Skeletal muscle satellite cell (primary cell): ENCODE results near the gene ZNF335. TPM values are rescaled to one million over a fixed set of nuclear protein-coding genes. Genes with fewer than 3 reads are reported as not detected.
A peak's percentile ranks its signal among the peaks of the same experiment; 100 is the strongest.

ENCODE experiments used
- H3K27me3 ChIP-seq: 2 replicates; pipeline ENCODE4 v1.7.0; 2013; ENCODE audit warnings: low read length; ENCODE audit not compliant: control insufficient read depth, insufficient read depth
- H3K36me3 ChIP-seq: 2 replicates; pipeline ENCODE4 v1.7.0; 2013; ENCODE audit warnings: mild to moderate bottlenecking, control low read depth, low read length; ENCODE audit not compliant: insufficient read depth
- H3K4me1 ChIP-seq: 2 replicates; pipeline ENCODE4 v1.7.0; 2013; ENCODE audit warnings: low read length; ENCODE audit not compliant: control insufficient read depth, insufficient read depth
- H3K4me2 ChIP-seq: 2 replicates; pipeline ENCODE4 v1.7.0; 2013; ENCODE audit warnings: mild to moderate bottlenecking, low read length
- H3K4me3 ChIP-seq: 2 replicates; pipeline ENCODE4 v1.7.0; 2013; ENCODE audit warnings: low read length
- H3K9ac ChIP-seq: 2 replicates; pipeline ENCODE4 v1.7.0; 2013; ENCODE audit warnings: mild to moderate bottlenecking, low read depth, low read length, moderate library complexity
- H3K9me3 ChIP-seq: replicated peaks from 2 replicates; pipeline ENCODE4 v1.7.0; 2013; ENCODE audit warnings: mild to moderate bottlenecking, control low read depth, low read length
- total RNA-seq: library from RNA; depleted of rRNA; stranded (reverse); fragments of >200 nt; gene quantifications from 2 replicates; pipeline ENCODE4 v1.2.3, GENCODE V29; 2012; rRNA removed

ZNF335 gene
- total RNA-seq: 16.7 and 20.5 TPM in 2 replicates

GRCh38 chr20:45971675-45972499 lies at the start of gene ZNF335:
ZNF335 (minus strand) TSS chr20:45972203; CDS start chr20:45971410, 793 bp downstream.
- Histone ChIP-seq H3K36me3 (peaks cover 23% of the 10 kb centered on the region), H3K27me3 (no peaks in the 10 kb centered on the region), H3K4me1 (peaks cover 32% of the 10 kb centered on the region), H3K9ac (peak within 1 kb of the TSS; percentile 99), H3K9me3 (no peaks in the 10 kb centered on the region), H3K4me3 (peak within 1 kb of the TSS; percentile 98), H3K4me2 (peak within 1 kb of the TSS; percentile 88)

DNA sequence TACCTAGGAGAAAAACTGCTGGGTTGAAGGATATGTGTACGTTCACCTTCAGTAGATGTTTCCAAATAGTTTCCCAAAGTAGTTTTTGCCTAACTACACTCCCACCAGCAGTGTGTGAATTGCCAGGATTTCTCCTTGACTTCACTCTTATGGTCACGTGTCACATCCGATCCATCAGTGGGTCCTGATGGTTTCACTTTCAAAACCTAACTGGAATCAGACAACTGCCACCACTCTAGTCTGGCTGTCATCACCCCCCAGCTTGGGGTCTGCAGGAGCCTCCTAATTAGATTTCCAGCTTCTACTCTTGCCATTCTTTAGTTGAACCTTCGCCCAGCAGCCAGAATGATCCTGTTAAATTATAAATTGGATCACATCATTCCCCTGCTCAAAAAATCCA lies 48.6 kb upstream of the ZNF335 start:
- peaks cover 71% of the 10 kb centered on the region for H3K27me3 ChIP-seq
- H3K9ac ChIP-seq: no peak overlapping the region
- H3K4me3 ChIP-seq: no peak overlapping the region
- H3K36me3 ChIP-seq: no peaks in the 10 kb centered on the region
- no peak overlapping the region for H3K4me2 ChIP-seq
- peaks cover 6% of the 10 kb centered on the region for H3K4me1 ChIP-seq
- H3K9me3 ChIP-seq: no peaks in the 10 kb centered on the region

GRCh38 chr20:46018611-46019010 lies 46.6 kb upstream of the ZNF335 start:
- no peaks in the 10 kb centered on the region for H3K9me3 ChIP-seq
- peaks cover 70% of the 10 kb centered on the region for H3K27me3 ChIP-seq
- H3K4me1 ChIP-seq: peaks cover 10% of the 10 kb centered on the region
- H3K4me3 ChIP-seq: no peak overlapping the region
- no peak overlapping the region for H3K9ac ChIP-seq
- no peaks in the 10 kb centered on the region for H3K36me3 ChIP-seq
- H3K4me2 ChIP-seq: no peak overlapping the region

GRCh38 chr20:46018112-46018511 lies 46.1 kb upstream of the ZNF335 start:
- Histone ChIP-seq H3K27me3 (peaks cover 69% of the 10 kb centered on the region), H3K36me3 (no peaks in the 10 kb centered on the region), H3K9me3 (no peaks in the 10 kb centered on the region), H3K4me1 (peaks cover 10% of the 10 kb centered on the region), H3K4me2 (no peak overlapping the region), H3K9ac (no peak overlapping the region), H3K4me3 (no peak overlapping the region)

GRCh38 chr20:46017272-46017671 lies 45.3 kb upstream of the ZNF335 start:
- no peaks in the 10 kb centered on the region for H3K9me3 ChIP-seq
- no peak overlapping the region for H3K4me2 ChIP-seq
- H3K4me3 ChIP-seq: no peak overlapping the region
- H3K36me3 ChIP-seq: no peaks in the 10 kb centered on the region
- peaks cover 68% of the 10 kb centered on the region for H3K27me3 ChIP-seq
- H3K9ac ChIP-seq: no peak overlapping the region
- peaks cover 6% of the 10 kb centered on the region for H3K4me1 ChIP-seq

- Histone ChIP-seq H3K9ac (no peak overlapping the region), H3K27me3 (peaks cover 77% of the 10 kb centered on the region), H3K36me3 (no peaks in the 10 kb centered on the region), H3K4me2 (no peak overlapping the region), H3K9me3 (peaks cover 3% of the 10 kb centered on the region), H3K4me3 (no peak overlapping the region), H3K4me1 (peaks cover 3% of the 10 kb centered on the region)
These were observed 42.8 kb upstream of the ZNF335 start for GRCh38 chr20:46014517-46015396.

GRCh38 chr20:46013829-46014516 lies 42.0 kb upstream of the ZNF335 start:
- peaks cover 79% of the 10 kb centered on the region for H3K27me3 ChIP-seq
- no peak overlapping the region for H3K4me3 ChIP-seq
- peak overlapping the region; percentile 47 for H3K4me2 ChIP-seq
- peaks cover 3% of the 10 kb centered on the region for H3K9me3 ChIP-seq
- H3K9ac ChIP-seq: no peak overlapping the region
- H3K4me1 ChIP-seq: peaks cover 3% of the 10 kb centered on the region
- H3K36me3 ChIP-seq: no peaks in the 10 kb centered on the region

- Histone ChIP-seq H3K36me3 (no peaks in the 10 kb centered on the region), H3K9me3 (peaks cover 3% of the 10 kb centered on the region), H3K27me3 (peaks cover 79% of the 10 kb centered on the region), H3K9ac (no peak overlapping the region), H3K4me2 (no peak overlapping the region), H3K4me3 (no peak overlapping the region), H3K4me1 (peaks cover 7% of the 10 kb centered on the region)
These were observed 41.4 kb upstream of the ZNF335 start for GRCh38 chr20:46013322-46013828.

- H3K27me3 ChIP-seq: peaks cover 79% of the 10 kb centered on the region
- H3K9me3 ChIP-seq: peaks cover 3% of the 10 kb centered on the region
- no peak overlapping the region for H3K4me2 ChIP-seq
- H3K4me1 ChIP-seq: peaks cover 11% of the 10 kb centered on the region
- H3K9ac ChIP-seq: no peak overlapping the region
- H3K36me3 ChIP-seq: no peaks in the 10 kb centered on the region
- H3K4me3 ChIP-seq: no peak overlapping the region
These were observed 40.9 kb upstream of the ZNF335 start for GRCh38 chr20:46012921-46013320.

GRCh38 chr20:46011631-46012482 lies 39.9 kb upstream of the ZNF335 start:
- H3K36me3 ChIP-seq: no peaks in the 10 kb centered on the region
- H3K9me3 ChIP-seq: peaks cover 3% of the 10 kb centered on the region
- peaks cover 11% of the 10 kb centered on the region for H3K4me1 ChIP-seq
- no peak overlapping the region for H3K4me2 ChIP-seq
- H3K9ac ChIP-seq: no peak overlapping the region
- H3K4me3 ChIP-seq: no peak overlapping the region
- peaks cover 84% of the 10 kb centered on the region for H3K27me3 ChIP-seq
